UCSD-AML1 (cell line): ENCODE results near the gene TMEM207.
"Not testable (repeated sequence)": the region's sequence is repeated elsewhere in the genome, so short reads cannot be mapped to it uniquely, and the experiment has no call there.

Experiments used
- DNase-seq: peaks from one replicate; lab custom pipeline; 2025; ENCODE audit not compliant: unreplicated experiment; lab: John Stamatoyannopoulos, UW

The TMEM207 gene

DNA sequence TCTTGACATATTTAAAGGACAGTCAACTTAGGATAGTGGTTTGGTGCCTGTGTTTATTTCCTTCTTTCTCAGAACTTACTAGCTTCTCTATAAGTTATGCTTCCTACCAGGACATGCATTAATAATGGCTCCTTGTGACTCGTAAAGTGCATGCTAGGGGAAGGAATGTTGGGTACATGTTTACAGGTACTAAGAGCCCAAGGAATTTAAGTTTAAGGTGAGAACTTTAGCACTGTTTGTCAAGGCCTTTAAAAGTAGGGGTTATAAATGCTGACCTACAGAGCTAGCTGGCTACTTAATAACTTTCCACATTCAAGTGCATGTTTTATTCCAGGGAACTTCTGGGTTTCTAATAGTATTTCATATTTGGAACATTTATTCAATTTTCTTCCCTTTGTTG, at the start of gene TMEM207:
Gene TMEM207 (minus strand): TSS at position 101 of the 400 bp plus-strand sequence. CDS start 92 bp downstream, at position 9.
- DNase-seq, result no peak

DNA sequence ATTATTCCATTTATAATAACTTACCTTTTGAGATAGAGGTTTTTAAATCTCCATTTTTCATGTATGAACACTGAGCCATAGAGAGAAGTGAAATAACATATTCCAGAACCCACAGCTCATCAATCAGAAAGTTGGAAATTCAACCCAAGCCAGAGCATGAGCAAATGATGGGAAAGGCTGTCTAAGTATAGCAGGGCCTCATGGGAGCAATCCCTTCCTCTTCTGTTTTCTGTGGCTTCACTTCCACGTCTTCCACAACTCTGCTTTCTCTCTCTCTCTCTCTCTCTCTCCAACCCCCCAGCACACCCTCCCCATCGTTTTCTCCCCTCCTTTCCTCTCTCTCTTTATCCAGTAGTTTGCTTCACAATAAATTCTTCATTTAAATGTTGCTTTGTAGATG, 49.4 kb upstream of the TMEM207 start:
- no peak for DNase-seq

DNA sequence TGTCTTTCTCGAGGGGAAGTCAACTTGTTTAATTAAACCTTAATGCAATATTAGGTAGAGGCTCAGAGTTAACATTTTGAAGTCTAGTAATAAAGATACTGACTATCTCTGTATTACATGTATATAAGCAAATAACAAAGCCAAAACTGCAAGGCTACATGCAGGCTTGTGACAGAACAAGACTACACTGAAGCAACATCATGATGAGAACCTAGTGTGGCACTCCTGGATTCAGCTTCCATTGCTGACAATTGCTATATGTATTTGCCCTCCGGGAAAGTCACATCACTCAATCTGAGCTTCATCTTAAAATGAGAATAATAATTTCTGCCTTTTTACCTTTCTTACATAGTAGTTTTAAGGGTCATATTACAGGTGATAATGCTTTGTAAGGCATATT, 48.6 kb upstream of the TMEM207 start:
- no peak for DNase-seq

DNA sequence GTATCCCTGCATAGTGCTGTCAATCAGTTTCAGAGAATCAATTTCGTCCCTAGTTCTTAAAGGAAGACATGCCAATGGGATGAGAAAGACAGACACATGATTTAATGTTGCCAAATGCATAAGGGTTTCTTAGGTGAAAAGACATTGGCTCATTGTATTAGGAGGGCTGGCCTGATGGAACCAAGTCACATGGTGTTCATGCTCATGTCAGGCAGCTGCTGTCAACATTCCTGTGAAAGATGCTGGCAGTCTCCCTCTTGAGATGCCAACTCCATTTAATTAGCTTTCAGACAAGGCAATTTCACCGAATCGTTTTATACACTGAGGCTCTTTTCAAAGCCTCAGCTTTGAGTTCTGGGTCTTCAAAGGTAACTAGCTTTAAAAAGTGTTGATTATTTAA, 48.1 kb upstream of the TMEM207 start:
- DNase-seq, result no peak

DNA sequence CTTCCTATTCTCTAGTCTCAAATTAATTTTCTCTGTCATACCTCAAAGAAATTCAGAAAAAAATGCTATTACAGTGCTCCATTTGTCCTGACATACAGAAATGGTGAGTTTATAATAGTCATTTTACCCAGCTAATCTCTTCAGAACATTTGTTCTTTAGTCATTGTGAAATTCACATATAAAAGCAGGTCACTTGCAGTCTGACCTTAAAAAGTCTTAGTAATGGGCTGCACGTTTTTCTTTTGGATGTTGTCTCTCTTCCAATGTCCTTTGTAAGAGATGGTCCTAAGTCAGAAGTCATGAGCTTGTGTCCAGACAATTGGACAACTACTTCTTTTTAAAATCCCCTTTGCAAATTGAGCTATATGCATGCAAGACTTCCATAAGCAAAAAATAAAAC, 47.2 kb upstream of the TMEM207 start:
- DNase-seq, result no peak

DNA sequence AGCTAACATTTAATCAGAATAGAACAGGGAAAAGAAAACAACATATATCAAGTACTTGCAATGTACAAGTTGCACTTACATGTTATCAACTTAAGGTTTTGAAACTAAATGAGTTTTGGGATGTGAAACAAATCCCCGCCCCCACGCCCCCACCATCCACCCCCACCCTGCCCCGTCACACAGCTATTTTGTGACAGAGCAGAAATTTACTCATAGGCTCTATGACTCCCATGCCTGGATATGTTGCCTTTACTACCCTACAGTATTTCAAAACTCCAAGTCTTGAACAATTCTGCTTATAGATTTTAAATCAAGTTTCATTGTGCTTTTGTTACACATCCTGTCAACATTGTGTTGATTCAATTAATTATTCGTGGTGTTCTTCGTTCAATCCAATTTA, 46.1 kb upstream of the TMEM207 start:
- DNase-seq, result no peak

DNA sequence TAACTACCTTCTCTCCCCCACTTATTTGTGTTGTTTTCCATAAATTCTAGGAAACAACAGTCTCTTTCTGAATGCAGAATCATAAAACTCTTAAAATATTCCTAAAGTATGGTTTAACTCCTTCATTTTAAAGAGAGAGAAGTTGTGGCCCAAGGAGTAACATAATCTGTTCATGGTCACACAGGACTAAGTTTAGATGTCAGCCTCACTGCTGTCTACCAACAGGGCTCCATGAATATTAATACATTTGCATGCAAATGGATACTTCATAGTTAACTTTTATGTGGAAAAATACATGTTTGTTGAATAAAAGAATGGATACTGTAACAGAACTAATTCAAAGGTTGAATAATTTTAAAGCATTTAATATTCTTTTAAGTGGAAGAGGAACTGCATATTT, 45.7 kb upstream of the TMEM207 start:
- DNase-seq, result no peak

DNA sequence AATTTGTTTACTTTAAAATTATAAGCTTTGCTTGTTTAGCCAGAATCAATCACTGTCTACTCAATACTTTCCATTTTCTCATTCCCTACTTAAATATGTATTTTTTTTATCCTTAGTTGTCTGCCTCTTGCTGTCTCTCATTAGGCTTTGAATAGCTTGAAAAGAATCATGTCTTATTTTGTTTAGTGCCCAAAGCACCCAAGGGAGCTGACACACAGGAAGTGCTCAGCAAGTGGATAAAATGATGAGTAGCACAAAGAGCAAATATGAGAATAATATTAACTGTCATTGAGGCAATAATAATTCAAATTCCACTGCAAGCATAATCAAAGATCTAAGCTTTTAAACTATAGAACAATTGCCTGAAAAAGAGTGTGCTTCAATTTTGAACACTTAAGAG, 45.2 kb upstream of the TMEM207 start:
- DNase-seq, result no peak

DNA sequence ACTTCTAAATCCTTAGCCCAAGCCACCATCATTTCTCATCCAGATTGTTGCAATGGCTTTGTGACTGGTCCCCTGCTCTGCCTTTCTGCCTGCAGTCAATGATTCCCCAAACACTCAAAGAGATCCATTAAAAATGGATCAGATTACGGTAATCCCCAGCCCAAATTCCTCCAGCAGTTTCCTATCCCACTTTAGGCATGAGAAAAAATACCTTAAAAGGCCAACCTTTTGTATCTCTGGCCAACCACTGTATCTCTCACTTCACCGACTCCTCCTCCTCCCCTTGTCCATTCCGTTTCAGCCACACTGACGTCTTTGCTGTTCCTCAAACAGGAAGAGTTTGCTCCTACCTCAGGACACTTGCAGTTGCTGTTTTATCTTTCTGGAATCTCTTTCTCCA, 43.3 kb upstream of the TMEM207 start:
- no peak for DNase-seq

DNA sequence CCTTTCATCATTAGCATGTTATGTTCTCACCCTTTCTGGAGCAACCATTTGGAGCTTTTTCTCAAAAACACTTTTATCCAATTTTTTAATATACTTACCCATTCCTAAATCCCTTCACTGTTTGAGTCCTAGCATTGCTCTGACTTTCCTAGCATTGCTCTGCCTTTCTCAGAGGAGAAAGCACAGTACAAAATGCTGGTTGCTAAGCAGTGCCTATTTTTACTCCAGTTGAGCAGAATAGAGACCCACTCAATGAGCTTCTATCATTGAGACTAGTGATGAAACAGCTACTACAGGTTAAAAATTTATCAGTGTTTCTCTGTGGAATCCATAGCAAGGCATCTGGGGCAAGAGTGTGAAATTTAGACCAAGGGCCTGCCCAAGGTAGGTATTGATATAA, 42.4 kb upstream of the TMEM207 start:
- DNase-seq, result no peak

DNA sequence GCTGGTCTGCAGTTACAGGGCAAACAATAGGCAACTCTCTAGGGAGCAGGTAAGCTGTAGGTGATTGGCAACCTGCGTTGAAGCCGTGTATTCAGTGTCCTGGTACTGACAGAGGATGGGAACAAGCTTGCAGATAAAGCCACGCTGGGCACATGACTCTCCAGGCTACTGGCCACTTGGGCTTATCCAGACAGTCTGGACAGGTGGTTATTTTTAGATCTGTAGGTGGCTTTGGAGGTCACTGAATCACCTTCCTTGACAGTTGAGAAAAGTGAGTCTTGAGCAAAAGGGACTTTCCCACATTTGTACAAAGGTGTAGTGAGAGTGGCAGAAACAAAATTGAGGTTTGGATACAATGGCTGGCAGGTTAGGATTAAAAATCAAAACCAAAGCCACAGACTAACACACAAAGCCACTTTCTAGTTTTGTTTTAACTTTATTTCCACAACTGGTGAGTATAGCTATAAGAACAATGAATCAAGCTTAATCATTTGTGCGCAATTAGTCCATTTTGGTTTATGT, 41.9 kb upstream of the TMEM207 start:
- no peak for DNase-seq

DNA sequence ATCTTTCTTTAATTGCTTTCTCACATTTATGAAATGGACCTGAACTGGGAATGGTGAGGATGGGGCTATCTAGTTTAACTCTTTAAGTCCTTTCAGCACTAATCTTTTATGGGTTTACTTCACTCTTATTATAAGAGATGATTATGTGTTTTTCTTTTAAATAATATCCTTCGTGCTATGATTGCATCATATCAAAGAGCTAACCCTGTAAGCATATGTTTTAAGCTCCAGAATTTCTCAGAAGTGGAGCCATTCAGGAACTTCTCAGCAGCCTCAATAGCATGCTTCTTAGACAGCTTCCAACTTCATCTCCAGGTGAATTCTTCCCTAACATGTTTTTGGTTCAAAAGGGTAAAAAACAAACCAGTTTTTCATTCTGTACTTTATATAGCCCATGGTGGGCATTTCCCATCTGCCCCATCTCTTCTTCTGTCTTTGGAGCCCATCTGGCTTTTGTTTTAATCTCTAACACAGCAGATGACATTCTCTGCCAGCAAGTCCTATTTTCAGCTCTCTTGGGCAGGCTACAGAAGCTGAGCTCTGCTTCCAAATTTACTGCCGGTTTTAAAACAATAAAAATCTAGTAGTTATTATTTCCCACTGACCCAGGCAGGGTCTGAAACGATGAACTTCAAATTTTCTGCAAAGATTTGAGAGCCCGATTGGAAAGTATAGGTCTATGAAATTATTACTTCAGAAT, 37.4 kb upstream of the TMEM207 start:
- no peak for DNase-seq

DNA sequence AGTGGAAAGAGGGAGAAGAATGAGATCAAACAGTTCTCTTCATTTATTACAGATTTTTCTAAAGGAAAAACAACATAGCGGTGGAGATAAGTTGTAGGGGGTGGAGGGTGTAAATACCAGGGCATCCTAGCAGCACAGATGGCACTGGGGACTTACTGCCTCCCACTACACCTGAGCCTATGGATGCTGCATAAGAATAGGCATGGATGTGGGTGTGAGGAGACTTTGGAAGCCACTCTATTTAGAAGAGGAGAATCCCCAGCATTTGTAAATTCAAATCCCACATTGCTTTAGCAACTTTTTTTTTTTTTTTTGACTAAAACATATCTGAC, 36.8 kb upstream of the TMEM207 start:
- no peak for DNase-seq

DNA sequence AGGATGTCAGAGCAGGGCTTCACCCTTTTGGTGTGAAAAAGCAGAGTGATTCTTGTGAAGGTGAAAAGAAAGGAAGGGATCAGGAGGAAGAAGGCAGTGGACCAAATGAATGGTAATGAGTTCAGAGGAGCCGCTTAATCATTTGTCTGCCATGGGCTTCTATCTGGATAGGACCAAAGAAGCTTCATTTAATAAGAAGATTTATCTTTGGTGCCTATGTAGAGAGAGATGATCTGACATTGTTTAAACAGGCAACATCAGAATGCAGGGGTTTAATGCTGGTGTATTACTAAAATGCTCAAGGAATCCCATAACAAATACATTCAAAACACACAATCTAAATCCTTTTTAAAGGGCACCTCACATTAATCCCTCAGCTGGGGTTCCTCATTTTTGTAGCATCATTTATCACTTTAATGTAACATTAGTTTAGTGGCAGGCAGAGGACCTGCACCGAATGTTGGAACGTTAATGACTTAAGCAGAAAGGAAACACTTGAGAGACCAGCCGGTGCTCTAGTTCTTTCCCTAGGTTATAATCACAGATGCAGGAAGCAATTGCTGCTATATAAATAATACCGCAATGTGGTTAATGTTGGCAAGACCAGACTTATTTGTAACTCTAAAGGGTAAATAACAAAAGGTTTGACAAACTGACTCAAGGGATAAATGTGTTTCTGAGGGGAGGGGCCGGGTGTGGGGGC, 36.3 kb upstream of the TMEM207 start:
- DNase-seq, result no peak

DNA sequence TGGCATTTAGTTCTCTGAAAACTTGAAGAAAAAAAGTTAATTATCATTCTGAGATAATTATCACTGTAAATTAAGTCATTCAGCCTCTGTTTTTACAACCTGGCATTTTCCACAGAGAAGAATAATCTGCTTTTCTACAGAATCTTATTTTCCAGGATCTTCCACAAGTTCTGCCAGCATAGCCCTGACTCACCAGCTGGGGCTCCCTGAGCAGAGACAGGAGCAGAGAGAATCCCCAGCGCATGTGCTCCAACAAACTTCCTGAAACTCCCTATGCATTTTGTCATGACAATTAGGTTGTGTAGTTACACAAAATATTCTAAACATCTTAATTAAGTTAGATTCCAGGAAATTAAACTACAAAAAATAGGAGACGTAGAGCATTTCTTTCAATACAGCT, 32.1 kb upstream of the TMEM207 start:
- DNase-seq, result no peak

DNA sequence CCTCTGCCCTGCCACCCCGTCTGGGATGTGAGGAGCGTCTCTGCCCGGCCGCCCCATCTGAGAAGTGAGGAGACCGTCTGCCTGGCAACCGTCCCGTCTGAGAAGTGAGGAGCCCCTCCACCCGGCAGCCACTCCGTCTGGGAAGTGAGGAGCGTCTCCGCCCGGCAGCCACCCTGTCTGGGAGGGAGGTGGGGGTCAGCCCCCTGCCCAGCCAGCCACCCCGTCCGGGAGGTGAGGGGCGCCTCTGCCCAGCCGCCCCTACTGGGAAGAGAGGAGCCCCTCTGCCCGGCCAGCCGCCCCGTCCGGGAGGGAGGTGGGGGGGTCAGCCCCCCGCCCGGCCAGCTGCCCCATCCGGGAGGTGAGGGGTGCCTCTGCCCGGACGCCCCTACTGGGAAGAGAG, 23.6 kb upstream of the TMEM207 start:
- not testable (repeated sequence) for DNase-seq

DNA sequence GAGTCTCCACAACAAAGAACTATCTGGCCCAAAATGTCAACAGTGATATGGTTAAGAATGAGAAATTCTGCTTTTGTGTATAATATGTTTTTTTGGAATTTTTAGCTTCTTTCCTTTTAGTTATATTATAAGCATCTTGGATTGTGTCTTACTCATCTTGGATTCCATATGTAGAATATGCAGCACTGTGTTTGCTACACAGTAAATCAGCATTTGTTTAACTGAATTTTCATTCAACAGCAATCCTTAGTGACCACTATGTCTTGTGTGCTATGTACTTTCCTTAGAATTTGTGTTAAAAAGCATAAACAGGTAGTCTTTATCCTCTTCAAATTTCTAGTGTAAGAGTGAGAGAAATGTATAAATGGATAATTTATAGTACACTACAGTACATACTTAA, 18.2 kb upstream of the TMEM207 start:
- no peak for DNase-seq

DNA sequence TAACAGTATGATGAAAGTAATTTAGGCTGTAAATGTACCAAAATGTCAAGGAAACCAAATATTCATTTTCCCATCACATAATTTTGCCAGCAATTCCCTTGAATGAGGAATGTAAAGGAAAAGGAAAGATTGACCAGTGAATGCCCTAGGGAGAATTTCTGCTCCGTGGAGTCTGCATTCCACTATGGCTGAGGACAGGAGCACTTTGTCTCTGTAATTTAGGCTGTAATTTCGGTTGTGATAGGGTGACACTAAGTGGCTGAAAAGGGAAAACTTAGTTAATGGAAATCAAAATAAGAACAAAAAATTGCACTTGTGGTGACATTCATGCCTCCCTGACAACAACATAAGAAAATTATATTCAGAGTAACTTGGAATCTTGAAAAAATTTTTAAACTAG, 8.3 kb upstream of the TMEM207 start:
- DNase-seq, result no peak

DNA sequence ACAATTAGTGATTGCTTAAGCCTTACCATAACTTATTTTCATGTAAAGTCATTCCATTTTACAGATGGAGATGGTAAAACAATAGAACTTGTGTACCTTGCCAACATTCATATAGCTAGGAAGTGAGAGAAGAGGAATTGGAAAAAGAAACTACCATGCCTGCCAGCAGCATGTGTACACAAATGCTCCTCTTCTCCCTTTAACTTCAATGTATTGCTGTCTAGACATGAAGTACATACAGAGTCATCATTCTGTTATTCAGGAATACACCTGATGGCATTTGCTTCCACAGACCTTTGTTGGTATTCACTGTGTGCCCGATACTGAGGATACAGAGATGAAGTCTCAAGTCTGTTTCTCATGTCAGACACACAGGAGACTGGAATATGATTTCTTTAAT, 7.1 kb upstream of the TMEM207 start:
- DNase-seq, result no peak

DNA sequence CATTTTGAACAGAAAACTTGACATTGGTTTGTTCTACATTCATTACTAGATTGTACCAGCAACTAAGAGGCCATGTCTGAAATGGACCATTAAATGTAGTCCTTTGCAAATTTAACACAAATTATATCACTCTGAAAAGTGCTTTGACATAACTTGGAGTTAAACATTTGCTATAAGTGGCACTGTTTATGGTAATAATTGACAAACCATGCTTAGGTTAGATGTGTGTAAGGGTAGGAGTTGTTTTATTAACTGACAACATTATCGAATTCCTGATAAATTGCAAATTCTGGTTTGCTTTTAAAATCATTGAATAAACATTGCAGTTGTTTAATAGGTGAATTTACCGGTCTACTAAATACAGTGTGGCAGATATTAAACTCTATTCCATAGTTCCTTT, 6.1 kb upstream of the TMEM207 start:
- no peak for DNase-seq

DNA sequence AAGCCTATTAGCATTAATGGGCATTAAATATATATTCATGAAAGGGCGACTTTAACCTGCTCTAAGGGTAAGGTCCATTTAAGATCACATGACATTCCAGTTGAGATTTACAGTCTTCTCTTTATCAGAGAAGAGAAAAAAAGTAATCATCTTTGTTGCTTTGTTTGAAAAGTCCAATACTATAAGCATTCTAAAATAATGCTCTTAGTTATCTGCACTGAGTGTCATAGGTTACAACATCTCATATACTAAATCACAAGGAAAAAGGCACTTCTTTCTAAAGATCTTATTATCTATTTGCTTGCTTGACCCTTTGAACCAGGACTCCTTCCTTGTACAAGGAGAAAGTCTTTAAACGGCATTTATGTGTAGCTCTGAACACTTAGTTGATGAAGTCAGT, 1.4 kb downstream of the TMEM207 start:
- no peak for DNase-seq

DNA sequence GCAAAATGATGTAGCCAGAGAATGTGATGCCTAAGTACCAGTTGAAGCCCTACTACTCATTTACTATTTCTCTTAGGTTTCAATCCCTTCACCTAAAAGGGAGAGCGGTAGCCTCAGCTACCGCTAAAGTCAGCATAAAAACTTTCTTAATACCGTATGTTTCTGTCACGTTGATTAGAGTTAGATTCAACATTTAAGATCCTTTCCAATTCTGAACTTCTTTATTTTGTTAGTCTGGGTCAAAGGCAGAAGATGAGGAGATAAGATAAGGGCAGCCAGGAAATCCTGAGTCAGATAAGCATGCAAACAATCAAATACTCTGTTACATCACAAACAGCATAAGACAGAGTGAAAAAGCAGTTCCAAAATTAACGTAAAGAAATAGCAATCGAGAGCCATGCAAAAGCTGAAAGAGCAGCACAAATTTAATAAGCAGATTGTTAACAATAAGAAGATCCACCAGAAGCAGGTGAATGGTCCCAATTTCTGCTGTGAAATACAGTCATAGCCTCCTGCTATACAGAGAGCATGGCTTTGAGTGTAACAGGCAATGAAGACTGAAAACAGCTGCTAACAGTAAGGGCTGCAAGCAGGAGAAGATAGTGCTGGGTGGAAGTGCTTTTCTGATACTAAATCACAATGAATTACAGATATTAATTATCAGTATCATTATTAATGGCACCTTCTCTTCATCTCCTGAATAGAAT, 3.0 kb downstream of the TMEM207 start:
- no peak for DNase-seq
